Measurements from ENCODE around the gene DSCAML1.

Gene DSCAML1

GRCh38 chr11:117789241-117789640, 7.8 kb downstream of the DSCAML1 start:
- TF ChIP-seq CTCF (IDR thresholded peaks at IDR 0.05) = no peak
- peaks cover 22% of the 10 kb centered on the region for H3K4me1 Mint-ChIP-seq
- no peaks in the 10 kb centered on the region for H3K9me3 Mint-ChIP-seq
- no peak overlapping the region for H3K27ac Mint-ChIP-seq
- H3K36me3 Mint-ChIP-seq (ENCODE audit: low read depth) = no peaks in the 10 kb centered on the region
- peaks cover 89% of the 10 kb centered on the region for H3K27me3 Mint-ChIP-seq (ENCODE audit: low read depth, poor library complexity)
- DNase-seq = no peak
- H3K4me3 Mint-ChIP-seq = no peak overlapping the region

- H3K9me3 Mint-ChIP-seq = no peaks in the 10 kb centered on the region
- peak; percentile 23 for DNase-seq
- peaks cover 30% of the 10 kb centered on the region for H3K4me1 Mint-ChIP-seq
- no peak for TF ChIP-seq CTCF (IDR thresholded peaks at IDR 0.05)
- peaks cover 86% of the 10 kb centered on the region for H3K27me3 Mint-ChIP-seq (ENCODE audit: low read depth, poor library complexity)
- H3K27ac Mint-ChIP-seq = no peak overlapping the region
- H3K36me3 Mint-ChIP-seq (ENCODE audit: low read depth) = no peaks in the 10 kb centered on the region
- no peak overlapping the region for H3K4me3 Mint-ChIP-seq
These were observed 10.7 kb downstream of the DSCAML1 start for GRCh38 chr11:117786135-117786870.

GRCh38 chr11:117782101-117782500, 14.9 kb downstream of the DSCAML1 start:
- H3K27me3 Mint-ChIP-seq (ENCODE audit: low read depth, poor library complexity) = peaks cover 81% of the 10 kb centered on the region
- H3K4me3 Mint-ChIP-seq = no peak overlapping the region
- no peak for DNase-seq
- TF ChIP-seq CTCF (IDR thresholded peaks at IDR 0.05) = no peak
- H3K27ac Mint-ChIP-seq = no peak overlapping the region
- H3K36me3 Mint-ChIP-seq (ENCODE audit: low read depth) = no peaks in the 10 kb centered on the region
- H3K9me3 Mint-ChIP-seq = no peaks in the 10 kb centered on the region
- peaks cover 30% of the 10 kb centered on the region for H3K4me1 Mint-ChIP-seq

GRCh38 chr11:117781627-117782026, 15.4 kb downstream of the DSCAML1 start:
- H3K4me1 Mint-ChIP-seq = peaks cover 25% of the 10 kb centered on the region
- no peak for TF ChIP-seq CTCF (IDR thresholded peaks at IDR 0.05)
- no peak overlapping the region for H3K4me3 Mint-ChIP-seq
- no peaks in the 10 kb centered on the region for H3K36me3 Mint-ChIP-seq (ENCODE audit: low read depth)
- no peak for DNase-seq
- H3K27ac Mint-ChIP-seq = no peak overlapping the region
- no peaks in the 10 kb centered on the region for H3K9me3 Mint-ChIP-seq
- peaks cover 84% of the 10 kb centered on the region for H3K27me3 Mint-ChIP-seq (ENCODE audit: low read depth, poor library complexity)

GRCh38 chr11:117780456-117780855, 16.6 kb downstream of the DSCAML1 start:
- Mint-ChIP-seq H3K4me3 (no peak overlapping the region), H3K36me3 (ENCODE audit: low read depth) (no peaks in the 10 kb centered on the region), H3K4me1 (peaks cover 14% of the 10 kb centered on the region), H3K27me3 (ENCODE audit: low read depth, poor library complexity) (peaks cover 83% of the 10 kb centered on the region), H3K9me3 (no peaks in the 10 kb centered on the region), H3K27ac (no peak overlapping the region)
- no peak for DNase-seq
- TF ChIP-seq CTCF (IDR thresholded peaks at IDR 0.05) = no peak

- Mint-ChIP-seq H3K36me3 (ENCODE audit: low read depth) (no peaks in the 10 kb centered on the region), H3K4me3 (no peak overlapping the region), H3K9me3 (no peaks in the 10 kb centered on the region), H3K27me3 (ENCODE audit: low read depth, poor library complexity) (peaks cover 68% of the 10 kb centered on the region), H3K4me1 (peaks cover 28% of the 10 kb centered on the region), H3K27ac (no peak overlapping the region)
- no peak for DNase-seq
- no peak for TF ChIP-seq CTCF (IDR thresholded peaks at IDR 0.05)
These were observed 22.5 kb downstream of the DSCAML1 start for GRCh38 chr11:117774553-117774952.
